GM12874 (cell line): Measurements from ENCODE around the gene KLHDC7B.
A peak's percentile ranks its signal among the peaks of the same experiment; 100 is the strongest.

ENCODE experiments used
- TF ChIP-seq, protein P1 (sequence below): IDR thresholded peaks from 2 replicates; pipeline ENCODE4 v1.5.1; 2011; ENCODE audit warnings: low read depth, mild to moderate bottlenecking, control low read depth, low read length, moderate library complexity; ENCODE audit not compliant: insufficient read depth

Gene KLHDC7B

DNA sequence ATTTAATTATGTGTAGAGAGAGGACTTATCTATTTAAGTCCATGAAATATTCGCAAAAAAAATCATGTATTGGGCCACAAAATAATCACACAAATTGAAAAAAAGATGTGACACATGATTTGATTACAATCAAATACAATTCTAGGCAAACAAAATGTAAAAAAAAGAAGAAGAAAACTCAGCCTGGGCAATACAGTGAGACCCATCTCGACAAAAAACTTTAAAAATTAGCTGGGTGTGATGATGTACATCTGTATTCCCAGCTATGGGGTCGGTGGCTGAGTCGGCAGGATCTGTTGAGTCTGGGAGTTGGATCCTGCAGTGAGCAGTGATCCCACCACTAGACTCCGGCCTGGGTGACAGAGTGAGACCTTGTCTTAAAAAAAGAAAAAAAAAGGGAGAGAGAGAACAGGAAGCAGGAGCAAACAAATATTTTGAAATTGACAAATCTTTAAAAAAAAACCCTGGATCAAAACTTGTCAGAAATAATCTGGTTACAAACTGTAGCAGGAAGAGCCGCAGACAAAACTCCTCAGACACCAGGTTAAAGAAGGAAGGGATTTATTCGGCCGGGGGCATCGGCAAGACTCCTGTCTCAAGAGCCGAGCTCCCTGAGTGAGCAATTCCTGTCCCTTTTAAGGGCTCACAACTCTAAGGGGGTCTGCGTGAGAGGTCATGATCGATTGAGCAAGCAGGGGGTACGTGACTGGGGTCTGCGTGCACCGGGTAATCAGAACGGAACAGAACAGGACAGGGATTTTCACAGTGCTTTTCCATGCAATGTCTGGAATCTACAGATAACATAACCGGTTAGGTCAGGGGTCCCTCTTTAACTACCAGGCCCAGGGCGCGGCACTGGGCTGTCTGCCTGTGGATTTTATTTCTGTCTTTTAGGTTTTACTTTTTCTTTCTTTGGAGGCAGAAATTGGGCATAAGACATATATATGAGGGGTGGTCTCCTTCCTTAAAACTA lies 12.6 kb upstream of the KLHDC7B start:
- TF ChIP-seq, protein P1, sequence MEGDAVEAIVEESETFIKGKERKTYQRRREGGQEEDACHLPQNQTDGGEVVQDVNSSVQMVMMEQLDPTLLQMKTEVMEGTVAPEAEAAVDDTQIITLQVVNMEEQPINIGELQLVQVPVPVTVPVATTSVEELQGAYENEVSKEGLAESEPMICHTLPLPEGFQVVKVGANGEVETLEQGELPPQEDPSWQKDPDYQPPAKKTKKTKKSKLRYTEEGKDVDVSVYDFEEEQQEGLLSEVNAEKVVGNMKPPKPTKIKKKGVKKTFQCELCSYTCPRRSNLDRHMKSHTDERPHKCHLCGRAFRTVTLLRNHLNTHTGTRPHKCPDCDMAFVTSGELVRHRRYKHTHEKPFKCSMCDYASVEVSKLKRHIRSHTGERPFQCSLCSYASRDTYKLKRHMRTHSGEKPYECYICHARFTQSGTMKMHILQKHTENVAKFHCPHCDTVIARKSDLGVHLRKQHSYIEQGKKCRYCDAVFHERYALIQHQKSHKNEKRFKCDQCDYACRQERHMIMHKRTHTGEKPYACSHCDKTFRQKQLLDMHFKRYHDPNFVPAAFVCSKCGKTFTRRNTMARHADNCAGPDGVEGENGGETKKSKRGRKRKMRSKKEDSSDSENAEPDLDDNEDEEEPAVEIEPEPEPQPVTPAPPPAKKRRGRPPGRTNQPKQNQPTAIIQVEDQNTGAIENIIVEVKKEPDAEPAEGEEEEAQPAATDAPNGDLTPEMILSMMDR: no peak

- TF ChIP-seq, protein P1: no peak
Observed at GRCh38 chr22:50535113-50535512, 10.6 kb upstream of the KLHDC7B start.

GRCh38 chr22:50536226-50536625 lies 9.5 kb upstream of the KLHDC7B start:
- TF ChIP-seq, protein P1: no peak

DNA sequence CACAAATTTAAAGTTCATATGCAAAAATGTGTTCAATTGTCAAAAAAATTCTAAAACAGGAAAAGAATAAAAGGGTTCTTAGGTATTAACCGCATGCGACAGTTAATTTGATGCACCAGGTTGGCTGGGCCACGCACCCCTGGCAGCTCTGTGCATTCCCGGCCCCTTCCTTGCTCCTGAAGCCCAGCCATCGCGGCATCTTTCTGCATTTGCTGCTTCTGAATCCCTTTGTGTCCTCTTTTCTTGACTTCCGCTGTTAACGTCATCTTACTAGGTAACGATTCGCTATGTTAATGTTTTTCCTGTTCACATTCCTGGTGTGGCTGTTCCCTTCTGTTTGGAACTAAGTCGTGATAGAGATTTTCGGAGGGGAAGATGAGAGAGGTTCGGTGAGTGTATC lies 7.9 kb upstream of the KLHDC7B start:
- TF ChIP-seq, protein P1: no peak

GRCh38 chr22:50540381-50540780 lies 5.3 kb upstream of the KLHDC7B start:
- TF ChIP-seq, protein P1: no peak

DNA sequence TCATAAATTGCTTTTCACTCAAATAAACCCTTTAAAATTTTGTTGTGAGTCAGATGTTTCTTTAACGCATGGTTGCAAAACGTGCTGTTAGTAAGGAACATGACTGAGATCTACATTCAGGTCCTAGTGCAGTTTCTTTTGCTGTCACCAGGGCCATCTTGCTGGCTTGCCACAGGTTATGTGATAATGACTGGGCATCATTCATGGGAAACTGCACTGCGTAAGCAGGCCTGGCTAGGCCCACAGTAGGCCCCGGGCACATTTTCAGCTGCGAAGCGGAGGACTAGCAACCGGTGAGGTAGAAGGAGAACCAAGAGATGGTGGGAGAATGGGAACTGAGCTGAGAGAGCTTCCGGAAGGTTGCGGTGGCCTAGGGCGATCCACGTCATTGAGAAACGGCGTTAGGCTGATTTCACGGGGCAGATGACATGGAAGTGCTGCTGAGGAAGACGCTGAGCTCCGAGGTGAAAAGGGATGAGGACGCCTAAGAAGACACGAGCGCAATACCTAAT lies 3.2 kb upstream of the KLHDC7B start:
- TF ChIP-seq, protein P1: no peak

DNA sequence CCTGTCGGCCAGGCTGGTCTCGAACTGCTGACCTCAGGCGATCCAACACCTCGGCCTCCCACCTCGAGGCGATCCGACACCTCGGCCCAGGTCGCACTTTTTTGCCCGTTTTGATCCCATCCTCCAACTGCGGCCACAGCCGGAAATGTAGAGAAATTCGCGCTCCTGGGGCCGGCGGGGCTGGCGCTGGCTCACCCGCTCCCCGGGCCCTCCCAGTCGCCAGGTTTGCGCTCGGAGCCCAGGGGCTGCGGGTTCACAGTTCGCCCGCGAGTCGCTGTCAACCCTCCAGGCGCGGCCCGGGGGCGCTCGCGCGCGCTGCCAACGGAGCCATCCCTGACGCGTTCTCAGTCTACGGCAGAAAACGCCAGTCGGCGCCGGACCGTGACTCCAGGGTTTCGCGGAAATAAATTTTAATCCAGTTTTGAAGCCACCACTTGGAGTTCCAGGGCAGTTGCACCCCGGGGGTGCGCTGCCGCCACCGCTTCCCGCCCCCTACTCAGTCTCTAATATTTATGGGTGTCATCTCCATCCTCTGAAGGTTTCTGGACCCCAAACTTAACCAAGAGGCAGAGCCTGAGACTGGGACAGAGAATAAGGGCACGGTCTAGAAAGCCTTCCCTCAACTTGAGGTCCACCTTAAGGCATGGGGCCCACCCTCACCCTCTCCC lies 1.5 kb upstream of the KLHDC7B start:
- TF ChIP-seq, protein P1: peak; percentile 72
